B cell (primary cell): Measurements from ENCODE around the gene DPEP2NB. TPM values are rescaled to one million over a fixed set of nuclear protein-coding genes. Genes with fewer than 3 reads are reported as not detected.

Source experiments
- ATAC-seq: fragments of 200-7000 bp; cut with Tn5 transposase; one replicate; pipeline ENCODE4 v1.10.0; 2021; ENCODE audit warnings: low read depth, mild to moderate bottlenecking, moderate number of reproducible peaks, moderate library complexity
- CTCF ChIA-PET: fragments of 350-600 bp; sonication (Branson Sonifier 250); formaldehyde crosslinking; loops from one replicate; lab custom pipeline; 2021; ENCODE audit warnings: antibody characterized with exemption, inconsistent platforms; lab: Charles Lee
- POLR2A ChIA-PET: fragments of 350-600 bp; sonication (Branson Sonifier 250); formaldehyde crosslinking; loops from one replicate; lab custom pipeline; 2021; ENCODE audit warnings: antibody characterized with exemption; lab: Charles Lee
- DNase-seq: peaks from one replicate; pipeline ENCODE4 v3.0.0; 2013
- H2AFZ ChIP-seq: 2 replicates; pipeline ENCODE4 v1.6.1; 2012; ENCODE audit warnings: mild to moderate bottlenecking, low read depth, low read length; ENCODE audit not compliant: insufficient read depth, poor library complexity, severe bottlenecking
- H3K27ac ChIP-seq, 2 donors: 1 replicate in 1 of 2; 2 replicates in 1 of 2; pipeline ENCODE4 v1.5.1; 2012 to 2013; ENCODE audit warnings: low read length in 2 of 2, mild to moderate bottlenecking in 2 of 2, moderate library complexity in 1 of 2
- H3K27me3 ChIP-seq, 4 experiments: fragments of 200-600 bp in 1 of 4; sonication (generic) in 1 of 4; replicated peaks in 1 of 4; 1 replicate in 2 of 4; 2 replicates in 2 of 4; pipeline versions ENCODE4 v1.6.1 to v1.7.0; 2013 to 2016; ENCODE audit warnings: low read length in 3 of 4, mild to moderate bottlenecking in 2 of 4, mixed read lengths in 1 of 4, moderate library complexity in 1 of 4; ENCODE audit not compliant: insufficient read depth in 4 of 4, control insufficient read depth in 3 of 4; ENCODE audit errors: control extremely low read depth in 1 of 4
- H3K36me3 ChIP-seq, 2 experiments: replicated peaks in 1 of 2; 1 replicate in 1 of 2; 2 replicates in 1 of 2; pipeline versions ENCODE4 v1.6.1 to v1.7.1; 2013; ENCODE audit warnings: low read length in 1 of 2; ENCODE audit not compliant: insufficient read depth in 2 of 2, control insufficient read depth in 1 of 2; ENCODE audit errors: control extremely low read depth in 1 of 2, extremely low read depth in 1 of 2
- H3K4me1 ChIP-seq, 2 donors: fragments of 200-600 bp in 1 of 2; sonication (generic) in 1 of 2; 1 replicate in 1 of 2; 2 replicates in 1 of 2; pipeline versions ENCODE4 v1.5.1 to v1.6.1; 2013 to 2017; ENCODE audit warnings: low read length in 2 of 2; ENCODE audit not compliant: control insufficient read depth in 2 of 2, insufficient read depth in 2 of 2
- H3K4me2 ChIP-seq: replicated peaks from 2 replicates; pipeline ENCODE3; 2012; ENCODE audit warnings: mild to moderate bottlenecking, low read depth, low read length; ENCODE audit not compliant: poor library complexity, severe bottlenecking
- H3K4me3 ChIP-seq, 5 experiments: fragments of 200-600 bp in 1 of 5; sonication (generic) in 1 of 5; 1 replicate in 3 of 5; 2 replicates in 2 of 5; pipeline versions ENCODE4 v1.5.1 to v1.7.0; 2011 to 2016; ENCODE audit warnings: low read length in 4 of 5, mild to moderate bottlenecking in 4 of 5, low read depth in 2 of 5, control low read depth in 1 of 5, moderate library complexity in 1 of 5; ENCODE audit not compliant: insufficient read depth in 1 of 5; ENCODE audit errors: control extremely low read depth in 1 of 5, extremely low read depth in 1 of 5
- H3K79me2 ChIP-seq: fragments of 200-600 bp; sonication (generic); one replicate; pipeline ENCODE4 v1.6.0; 2016; ENCODE audit warnings: low read length; ENCODE audit not compliant: control insufficient read depth, insufficient read depth
- H3K9ac ChIP-seq: fragments of 200-600 bp; sonication (generic); 2 replicates; pipeline ENCODE4 v1.6.1; 2017; ENCODE audit warnings: mild to moderate bottlenecking, low read length, moderate library complexity
- H3K9me3 ChIP-seq, 3 donors: one replicate each; pipeline versions ENCODE4 v1.6.1 to v1.7.1; 2013; ENCODE audit warnings: low read length in 2 of 3; ENCODE audit not compliant: control insufficient read depth in 2 of 3, insufficient read depth in 1 of 3; ENCODE audit errors: control extremely low read depth in 1 of 3
- H4K20me1 ChIP-seq: 2 replicates; pipeline ENCODE4 v1.6.0; 2012; ENCODE audit warnings: mild to moderate bottlenecking, low read length; ENCODE audit not compliant: insufficient read depth, control insufficient read depth, poor library complexity, severe bottlenecking
- H3K27ac Mint-ChIP-seq: one replicate; pipeline ENCODE4 v1.8.0; 2021; ENCODE audit warnings: mixed read lengths
- H3K27me3 Mint-ChIP-seq: one replicate; pipeline ENCODE4 v1.8.0; 2021; ENCODE audit warnings: mixed read lengths
- H3K4me1 Mint-ChIP-seq: one replicate; pipeline ENCODE4 v1.8.0; 2021; ENCODE audit warnings: mixed read lengths
- H3K4me3 Mint-ChIP-seq: one replicate; pipeline ENCODE4 v1.8.0; 2021; ENCODE audit warnings: mixed read lengths
- H3K9me3 Mint-ChIP-seq: one replicate; pipeline ENCODE4 v1.8.0; 2022; ENCODE audit warnings: mixed read lengths; ENCODE audit not compliant: insufficient read depth
- CTCF ChIP-seq: fragments of 200-600 bp; IDR thresholded peaks from one replicate; pipeline ENCODE4 v1.8.0; 2022; ENCODE audit warnings: antibody characterized with exemption, mild to moderate bottlenecking
- EZH2 ChIP-seq: IDR thresholded peaks from 2 replicates; pipeline ENCODE4 v1.6.1; 2012; ENCODE audit warnings: borderline replicate concordance, low read depth, mild to moderate bottlenecking, moderate library complexity, low read length; ENCODE audit not compliant: insufficient read depth, poor library complexity, severe bottlenecking
- WGBS: methylation state at CpG from one replicate; pipeline ENCODE4 v1.1.5; 2013; ENCODE audit warnings: missing lambda C conversion rate; ENCODE audit not compliant: insufficient coverage; 5-methylcytosine and 5-hydroxymethylcytosine counted together
- intact Hi-C: fragments of 100-400 bp; cut with micrococcal nuclease; formaldehyde crosslinking; loops from one replicate; pipeline ENCODE4 v1.10.0; 2022
- polyA plus RNA-seq: library from polyadenylated mRNA; depleted of rRNA; stranded (reverse); fragments of >200 nt; gene quantifications from 2 replicates; pipeline ENCODE4 v1.2.3, GENCODE V29; 2012
- total RNA-seq, 2 donors: library from RNA; stranded (reverse); fragments of 120-200 nt in 1 of 2; gene quantifications; 1 replicate in 1 of 2; 2 replicates in 1 of 2; pipeline versions ENCODE4 v1.2.3 to v1.2.4, GENCODE V29; 2013 to 2022

Gene DPEP2NB
- total and polyA plus RNA-seq, 2 donors (not counting 1 experiment from before 2014, with no cell fraction given), result not detected

DNA sequence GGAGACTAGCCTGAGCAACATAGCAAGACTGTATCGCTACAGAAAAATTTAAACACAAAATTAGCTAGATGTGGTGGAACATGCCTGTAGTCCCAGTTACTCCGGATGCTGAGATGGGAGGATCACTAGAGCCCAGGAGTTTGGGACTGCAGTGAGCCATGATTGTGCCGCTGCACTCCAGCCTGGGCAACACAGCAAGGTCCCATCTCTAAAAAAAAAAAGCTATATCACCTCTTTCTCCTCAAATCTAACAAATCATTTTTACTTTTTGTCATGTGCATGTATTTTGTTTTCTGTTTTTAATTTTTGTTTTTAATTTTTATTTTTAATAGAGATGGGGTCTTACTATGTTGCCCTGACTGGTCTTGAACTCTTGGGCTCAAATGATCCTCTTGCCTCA lies 13.3 kb upstream of the DPEP2NB start:
- Histone ChIP-seq H2AFZ (no peak overlapping the region), H3K27ac (no peak overlapping the region), H3K4me1 (peaks cover 4 to 9% of the 10 kb centered on the region in 2 donors), H4K20me1 (no peaks in the 10 kb centered on the region), H3K4me2 (no peak overlapping the region), H3K27me3 (no peaks in the 10 kb centered on the region), H3K9me3 (no peaks in the 10 kb centered on the region), H3K79me2 (peaks cover 34% of the 10 kb centered on the region), H3K9ac (no peak overlapping the region), H3K4me3 (no peak overlapping the region), H3K36me3 (peaks cover 4 to 18% of the 10 kb centered on the region in 2 experiments)
- ChIA-PET CTCF (interaction anchor here (1.1 to 2.8 kb wide), 4 partner anchors 12 to 145 kb away, joined by 3 to 9 read pairs (median 4); no protein-coding TSS in a partner anchor), POLR2A (interaction anchor here (0.7 to 1.2 kb wide), 2 partner anchors 8 to 19 kb away, joined by 3 read pairs; no protein-coding TSS in a partner anchor)
- intact Hi-C loops, result no loop called here
- DNase-seq (no peak), ATAC-seq (no peak)
- Mint-ChIP-seq H3K27me3 (no peaks in the 10 kb centered on the region), H3K4me3 (no peak overlapping the region), H3K4me1 (peaks cover 8% of the 10 kb centered on the region), H3K27ac (no peak overlapping the region), H3K9me3 (no peaks in the 10 kb centered on the region)
- no peak for TF ChIP-seq EZH2
- TF ChIP-seq CTCF, result no peak
- 100% methylated on average over 2 of the region's 3 CpGs for WGBS
